ENCODE data around the gene PRRG3.
"Not testable (repeated sequence)": the region's sequence is repeated elsewhere in the genome, so short reads cannot be mapped to it uniquely, and the experiment has no call there.

PRRG3 gene

GRCh38 chrX:151694661-151695582 is at the start of gene PRRG3:
Gene PRRG3 (plus strand): TSS chrX:151695458. CDS start chrX:151698815, 3,357 bp downstream.
- DNase-seq: no peak

GRCh38 chrX:151675121-151675746 is 20.0 kb upstream of the PRRG3 start:
- DNase-seq: no peak

GRCh38 chrX:151676196-151676595 is 19.1 kb upstream of the PRRG3 start:
- DNase-seq: no peak

GRCh38 chrX:151679798-151680402 is 15.4 kb upstream of the PRRG3 start:
- DNase-seq: no peak

GRCh38 chrX:151680805-151681204 is 14.5 kb upstream of the PRRG3 start:
- peak; percentile 34 for DNase-seq

GRCh38 chrX:151687635-151688034 is 7.6 kb upstream of the PRRG3 start:
- DNase-seq: no peak

GRCh38 chrX:151688695-151689094 is 6.6 kb upstream of the PRRG3 start:
- no peak for DNase-seq

- no peak for DNase-seq
Measured at GRCh38 chrX:151692825-151693224, 2.4 kb upstream of the PRRG3 start.

- DNase-seq: no peak
Measured at GRCh38 chrX:151694121-151694520, 1.1 kb upstream of the PRRG3 start.

GRCh38 chrX:151695583-151696340 is 504 bp downstream of the PRRG3 start:
- DNase-seq: no peak

- DNase-seq: not testable (repeated sequence)
Measured at GRCh38 chrX:151697082-151697481, 1.8 kb downstream of the PRRG3 start.

- no peak for DNase-seq
Measured at GRCh38 chrX:151697522-151697921, 2.3 kb downstream of the PRRG3 start.

GRCh38 chrX:151698485-151698884 is 3.2 kb downstream of the PRRG3 start:
- no peak for DNase-seq

- DNase-seq: no peak
Measured at GRCh38 chrX:151699746-151700145, 4.5 kb downstream of the PRRG3 start.

GRCh38 chrX:151700581-151700980 is 5.3 kb downstream of the PRRG3 start:
- DNase-seq: no peak

GRCh38 chrX:151701071-151701470 is 5.8 kb downstream of the PRRG3 start:
- no peak for DNase-seq

- no peak for DNase-seq
Measured at GRCh38 chrX:151701531-151701930, 6.3 kb downstream of the PRRG3 start.

- DNase-seq: no peak
Measured at GRCh38 chrX:151702026-151702714, 6.9 kb downstream of the PRRG3 start.

- DNase-seq: no peak
Measured at GRCh38 chrX:151702741-151703340, 7.6 kb downstream of the PRRG3 start.

GRCh38 chrX:151703487-151703886 is 8.2 kb downstream of the PRRG3 start:
- no peak for DNase-seq

GRCh38 chrX:151704041-151704663 is 8.9 kb downstream of the PRRG3 start:
- DNase-seq: no peak
